ENCODE measurements around the gene PI16.
"Not testable (repeated sequence)": the region's sequence is repeated elsewhere in the genome, so short reads cannot be mapped to it uniquely, and the experiment has no call there.

- not testable (repeated sequence) for TF ChIP-seq POLR2A, CTCF (IDR thresholded peaks at IDR 0.05)
Observed at GRCh38 chr6:36941561-36941960, 13.0 kb upstream of the PI16 start.

All from ovary (tissue), 3 donors.